Lung (tissue), 12 donors: ENCODE measurements around the gene RAB3IL1. TPM values are rescaled to one million over a fixed set of nuclear protein-coding genes. Genes with fewer than 3 reads are reported as not detected.
"Not testable (repeated sequence)": the region's sequence is repeated elsewhere in the genome, so short reads cannot be mapped to it uniquely, and the experiment has no call there.

Source experiments
- ATAC-seq: fragments of 200-7000 bp; cut with Tn5 transposase; one replicate; pipeline ENCODE4 v1.9.1; 2020; ENCODE audit warnings: moderate number of reproducible peaks; ENCODE audit not compliant: insufficient read depth, low FRiP score
- DNase-seq, 3 donors: peaks; one replicate each; pipeline ENCODE4 v3.0.0-alpha.2; 2013 to 2017
- H3K27ac ChIP-seq, 2 donors: one replicate each; pipeline ENCODE4 v1.5.1; 2013; ENCODE audit warnings: mild to moderate bottlenecking in 2 of 2, moderate library complexity in 2 of 2, control low read depth in 1 of 2, inconsistent platforms in 1 of 2, low read depth in 1 of 2, low read length in 1 of 2
- H3K27me3 ChIP-seq, 3 donors: one replicate each; pipeline ENCODE4 v1.5.1; 2013; ENCODE audit warnings: low read length in 2 of 3; ENCODE audit not compliant: control insufficient read depth in 3 of 3, insufficient read depth in 3 of 3
- H3K36me3 ChIP-seq, 4 donors: one replicate each; pipeline ENCODE4 v1.5.1; 2013; ENCODE audit warnings: low read length in 4 of 4, mild to moderate bottlenecking in 1 of 4, moderate library complexity in 1 of 4; ENCODE audit not compliant: control insufficient read depth in 4 of 4, insufficient read depth in 4 of 4
- H3K4me1 ChIP-seq, 5 donors: one replicate each; pipeline ENCODE4 v1.5.1; 2013; ENCODE audit warnings: low read length in 5 of 5, mild to moderate bottlenecking in 2 of 5, moderate library complexity in 1 of 5; ENCODE audit not compliant: control insufficient read depth in 5 of 5, insufficient read depth in 5 of 5
- H3K4me3 ChIP-seq: one replicate; pipeline ENCODE4 v1.5.1; 2013; ENCODE audit warnings: mild to moderate bottlenecking, control low read depth, moderate library complexity
- H3K9ac ChIP-seq, 2 donors: one replicate each; pipeline ENCODE4 v1.5.1; 2013; ENCODE audit warnings: low read length in 2 of 2, control low read depth in 1 of 2; ENCODE audit not compliant: insufficient read depth in 1 of 2
- H3K9me3 ChIP-seq, 4 donors: one replicate each; pipeline ENCODE4 v1.5.1; 2013; ENCODE audit warnings: low read length in 3 of 4, mild to moderate bottlenecking in 1 of 4, moderate library complexity in 1 of 4; ENCODE audit not compliant: control insufficient read depth in 4 of 4, insufficient read depth in 3 of 4
- WGBS, 2 donors: extraction: QIAGEN DNeasy Blood & Tissue Kit; methylation state at CpG; one replicate each; pipeline ENCODE4 v1.1.7; 2013; 5-methylcytosine and 5-hydroxymethylcytosine counted together
- polyA plus RNA-seq, 2 donors: library from polyadenylated mRNA; stranded (reverse); fragments of 200-250 nt; gene quantifications; one replicate each; pipeline ENCODE4 v1.2.1, GENCODE V29; 2013
- total RNA-seq, 2 donors: library from RNA; depleted of rRNA in 1 of 2; stranded (reverse); fragments of >200 nt in 1 of 2; gene quantifications; one replicate each; pipeline ENCODE4 v1.2.1, GENCODE V29; 2014 to 2021
- TF ChIP-seq, protein P1 (sequence below): IDR thresholded peaks from 2 replicates; pipeline ENCODE4 v1.5.1; 2012; ENCODE audit warnings: mild to moderate bottlenecking; ENCODE audit errors: control extremely low read depth, extremely low read depth
- donor health status: control.
- donor health status: control.
- donor health status: Bipolar disorder and iron deficiency.
- donor health status: healthy.
- donor health status: DM: yes; HTN: yes; CAD: no.

RAB3IL1 gene
- total and polyA plus RNA-seq, 4 donors = 6.7 to 20.8 (median 9.8) TPM

DNA sequence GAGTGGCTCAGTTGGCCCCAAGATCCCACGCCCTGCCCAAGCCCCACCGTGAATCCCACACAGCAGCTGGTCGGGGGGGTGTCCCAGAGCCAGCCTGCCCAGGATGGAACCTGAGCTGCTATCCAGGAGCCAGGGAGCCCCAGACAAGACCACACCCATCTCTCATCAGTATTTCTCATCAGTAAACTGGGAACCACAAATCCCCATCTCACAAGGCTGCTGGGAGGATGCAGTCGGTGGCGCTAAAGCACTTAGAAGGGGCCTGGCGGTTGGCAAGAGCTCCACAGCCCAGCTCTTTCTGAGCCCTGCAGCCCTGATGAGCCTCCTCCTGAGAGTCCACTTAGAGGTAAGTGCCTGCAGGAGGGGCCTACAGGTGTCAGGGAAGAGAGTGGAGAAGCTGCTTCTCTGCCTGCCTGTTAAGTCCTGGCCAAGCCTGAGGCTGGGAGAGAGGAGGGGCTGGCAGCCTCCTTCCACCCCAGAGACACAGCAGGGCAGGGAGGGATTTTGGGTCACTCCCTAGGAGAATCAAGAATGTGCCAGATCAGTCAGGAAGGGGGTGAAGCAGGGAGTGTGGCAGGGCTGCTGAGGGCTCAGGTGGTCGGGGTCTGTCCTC lies 32.1 kb downstream of the RAB3IL1 start:
- ATAC-seq (no peak), DNase-seq (no peak)
- Histone ChIP-seq H3K27ac (no peak overlapping the region), H3K36me3 (peaks cover 0 to 3% (median 0%) of the 10 kb centered on the region in 4 donors), H3K27me3 (no peaks in the 10 kb centered on the region), H3K9ac (no peak overlapping the region), H3K4me1 (peaks cover 0 to 11% (median 0%) of the 10 kb centered on the region in 5 donors), H3K9me3 (no peaks in the 10 kb centered on the region), H3K4me3 (no peak overlapping the region)
- 87 to 89% methylated on average over 7 of the region's 7 CpGs for WGBS, 2 donors
- TF ChIP-seq, protein P1, sequence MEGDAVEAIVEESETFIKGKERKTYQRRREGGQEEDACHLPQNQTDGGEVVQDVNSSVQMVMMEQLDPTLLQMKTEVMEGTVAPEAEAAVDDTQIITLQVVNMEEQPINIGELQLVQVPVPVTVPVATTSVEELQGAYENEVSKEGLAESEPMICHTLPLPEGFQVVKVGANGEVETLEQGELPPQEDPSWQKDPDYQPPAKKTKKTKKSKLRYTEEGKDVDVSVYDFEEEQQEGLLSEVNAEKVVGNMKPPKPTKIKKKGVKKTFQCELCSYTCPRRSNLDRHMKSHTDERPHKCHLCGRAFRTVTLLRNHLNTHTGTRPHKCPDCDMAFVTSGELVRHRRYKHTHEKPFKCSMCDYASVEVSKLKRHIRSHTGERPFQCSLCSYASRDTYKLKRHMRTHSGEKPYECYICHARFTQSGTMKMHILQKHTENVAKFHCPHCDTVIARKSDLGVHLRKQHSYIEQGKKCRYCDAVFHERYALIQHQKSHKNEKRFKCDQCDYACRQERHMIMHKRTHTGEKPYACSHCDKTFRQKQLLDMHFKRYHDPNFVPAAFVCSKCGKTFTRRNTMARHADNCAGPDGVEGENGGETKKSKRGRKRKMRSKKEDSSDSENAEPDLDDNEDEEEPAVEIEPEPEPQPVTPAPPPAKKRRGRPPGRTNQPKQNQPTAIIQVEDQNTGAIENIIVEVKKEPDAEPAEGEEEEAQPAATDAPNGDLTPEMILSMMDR = no peak

DNA sequence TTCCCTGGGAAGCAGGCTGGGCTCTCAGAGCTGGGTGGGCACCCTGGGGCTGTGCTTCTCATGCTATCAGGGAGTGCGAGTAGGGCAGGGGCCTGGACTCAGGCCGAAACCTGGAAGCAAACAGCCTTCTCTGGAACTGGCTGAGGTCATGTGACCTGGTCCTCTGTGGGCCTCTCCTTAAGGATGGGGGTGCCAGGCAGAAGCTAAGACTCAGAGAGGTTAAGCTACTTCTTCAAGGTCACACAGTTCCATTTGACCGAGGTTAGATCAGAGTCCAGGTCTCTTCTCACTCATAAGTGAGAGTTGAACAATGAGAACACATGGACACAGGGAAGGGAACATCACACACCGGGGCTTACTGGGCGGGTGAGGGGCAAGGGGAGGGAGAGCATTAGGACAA lies 33.4 kb downstream of the RAB3IL1 start:
- Histone ChIP-seq H3K9ac (no peak overlapping the region), H3K4me1 (peaks cover 0 to 7% (median 0%) of the 10 kb centered on the region in 5 donors), H3K27me3 (no peaks in the 10 kb centered on the region), H3K4me3 (no peak overlapping the region), H3K36me3 (peaks cover 0 to 8% (median 2%) of the 10 kb centered on the region in 4 donors), H3K27ac (no peak overlapping the region), H3K9me3 (no peaks in the 10 kb centered on the region)
- ATAC-seq (no peak), DNase-seq (no peak)
- WGBS, 2 donors = 88 to 92% methylated on average over 5 of the region's 5 CpGs
- TF ChIP-seq, protein P1 = no peak

DNA sequence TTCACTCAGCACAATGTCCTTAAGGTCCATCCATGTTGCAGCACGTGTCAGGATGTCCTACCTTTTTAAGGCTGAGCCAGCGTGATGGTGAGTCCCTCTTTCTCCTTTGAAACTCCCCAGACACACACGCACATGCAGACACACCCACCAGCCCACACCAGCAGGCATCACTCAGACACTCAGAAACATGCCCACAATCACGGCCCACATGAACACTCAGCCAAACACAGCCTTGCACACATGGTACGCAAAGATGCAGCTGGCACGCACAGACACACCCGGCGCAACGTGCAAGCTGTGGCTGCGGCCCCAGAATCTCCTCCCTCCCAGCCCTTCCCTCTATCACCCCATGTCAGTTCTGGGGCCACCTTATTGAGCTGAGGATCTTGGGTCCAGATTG lies 34.0 kb downstream of the RAB3IL1 start:
- 95 to 96% methylated on average over 10 of the region's 10 CpGs for WGBS, 2 donors
- no peak overlapping the region for H3K27ac ChIP-seq
- H3K9ac ChIP-seq = no peak overlapping the region
- ATAC-seq = no peak
- H3K9me3 ChIP-seq = no peaks in the 10 kb centered on the region
- H3K4me1 ChIP-seq = peaks cover 0 to 7% (median 0%) of the 10 kb centered on the region in 5 donors
- no peak for DNase-seq
- TF ChIP-seq, protein P1 = no peak
- H3K36me3 ChIP-seq = peaks cover 0 to 10% (median 5%) of the 10 kb centered on the region in 4 donors
- H3K4me3 ChIP-seq = no peak overlapping the region
- no peaks in the 10 kb centered on the region for H3K27me3 ChIP-seq

DNA sequence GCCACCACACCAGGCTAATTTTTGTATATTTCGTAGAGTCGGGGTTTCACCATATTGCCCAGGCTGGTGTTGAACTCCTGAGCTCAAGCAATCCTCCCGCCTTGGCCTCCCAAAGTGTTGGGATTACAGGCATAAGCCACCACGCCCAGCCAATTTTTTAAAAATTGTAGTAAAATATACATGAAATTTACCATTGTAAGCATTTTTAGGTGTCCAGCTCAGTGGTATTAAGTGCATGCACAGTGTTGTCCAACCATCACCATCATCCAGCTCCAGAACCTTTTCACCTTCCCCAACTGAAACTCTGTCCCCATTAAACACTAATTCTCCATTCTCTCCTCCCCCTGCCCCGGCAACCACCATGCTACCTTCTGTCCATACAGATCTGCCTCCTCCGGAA lies 34.5 kb downstream of the RAB3IL1 start:
- H3K27ac ChIP-seq = no peak overlapping the region
- 81 to 97% methylated on average over 6 of the region's 6 CpGs for WGBS, 2 donors
- no peaks in the 10 kb centered on the region for H3K9me3 ChIP-seq
- H3K4me3 ChIP-seq = no peak overlapping the region
- TF ChIP-seq, protein P1 = no peak
- H3K27me3 ChIP-seq = no peaks in the 10 kb centered on the region
- H3K4me1 ChIP-seq = peaks cover 0 to 7% (median 0%) of the 10 kb centered on the region in 5 donors
- DNase-seq (no peak), ATAC-seq (no peak)
- H3K9ac ChIP-seq = no peak overlapping the region
- H3K36me3 ChIP-seq = peaks cover 0 to 10% (median 5%) of the 10 kb centered on the region in 4 donors

DNA sequence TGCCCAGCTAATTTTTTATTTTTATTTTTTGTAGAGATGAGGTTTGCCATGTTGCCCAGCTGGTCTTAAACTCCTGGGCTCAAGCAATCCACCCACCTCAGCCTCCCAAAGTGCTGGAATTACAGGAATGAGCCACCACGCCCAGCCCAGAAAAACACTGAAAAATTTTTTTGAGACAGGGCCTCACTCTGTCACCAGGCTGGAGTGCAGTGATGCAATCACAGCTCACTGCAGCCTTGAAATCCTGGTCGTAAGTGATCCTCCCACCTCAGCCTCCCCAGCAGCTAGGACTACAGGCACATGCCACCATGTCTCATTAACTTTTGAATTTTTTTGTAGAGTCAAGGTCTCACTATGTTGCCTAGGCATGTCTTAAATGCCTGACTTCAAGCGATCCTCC lies 35.1 kb downstream of the RAB3IL1 start:
- WGBS, 2 donors = 83% methylated on average over 3 of the region's 3 CpGs
- not testable (repeated sequence) for H3K27me3 ChIP-seq, H3K4me3 ChIP-seq, H3K27ac ChIP-seq, ATAC-seq, DNase-seq, H3K4me1 ChIP-seq, H3K9ac ChIP-seq, H3K9me3 ChIP-seq
- H3K36me3 ChIP-seq = peaks cover 0 to 10% (median 5%) of the 10 kb centered on the region in 4 donors
